ENCODE data around the gene IRAK4. TPM values are rescaled to one million over a fixed set of nuclear protein-coding genes. Genes with fewer than 3 reads are reported as not detected.

IRAK4 gene
- total and polyA plus RNA-seq, 2 donors (not counting 3 experiments of a cell fraction or from before 2014, with no cell fraction given): 10.8 to 13.1 TPM

- no peak for DNase-seq (ENCODE audit: low read depth, low spot score)
- no peak for FAIRE-seq
- no peak for TF ChIP-seq CTCF (IDR thresholded peaks at IDR 0.05; ENCODE audit: extremely low read depth in 1 of 2, insufficient read depth in 1 of 2, low read depth in 1 of 2, low read length in 2 of 2)
- no peak for TF ChIP-seq POLR2AphosphoS5 (IDR thresholded peaks at IDR 0.05; ENCODE audit: insufficient read depth, low read depth, low read length)
- no peak for TF ChIP-seq FOS (IDR thresholded peaks at IDR 0.05; ENCODE audit: borderline replicate concordance, insufficient read depth, low read length)
- no peak for TF ChIP-seq MAX (IDR thresholded peaks at IDR 0.05; ENCODE audit: insufficient read depth, insufficient read length)
- no peak for TF ChIP-seq MYC (IDR thresholded peaks at IDR 0.05; ENCODE audit: low read depth, low read length)
- no peak for TF ChIP-seq EZH2 (IDR thresholded peaks at IDR 0.05; ENCODE audit: borderline replicate concordance, low read depth, low read length, severe bottlenecking)
- TF ChIP-seq GATA2 (IDR thresholded peaks at IDR 0.05; ENCODE audit: insufficient read depth, insufficient read length, low read depth, low read length): no peak
- TF ChIP-seq JUN (IDR thresholded peaks at IDR 0.05; ENCODE audit: borderline replicate concordance, insufficient read depth, insufficient read length, low read depth): no peak
- no peak for TF ChIP-seq POLR2A (IDR thresholded peaks at IDR 0.05; ENCODE audit: low read depth, low read length)
- H3K9me1 ChIP-seq (replicated peaks; ENCODE audit: control insufficient read depth, extremely low read depth, insufficient read depth, low read length): no peaks in the 10 kb centered on the region
- H3K9ac ChIP-seq (replicated peaks; ENCODE audit: extremely low read depth, insufficient read depth, low read length): no peak overlapping the region
- H4K20me1 ChIP-seq (replicated peaks; ENCODE audit: control insufficient read depth, extremely low read depth, insufficient read depth, low read length): no peaks in the 10 kb centered on the region
- no peak overlapping the region for H2AFZ ChIP-seq (ENCODE audit: low read depth, low read length)
- H3K79me2 ChIP-seq (ENCODE audit: control insufficient read depth, insufficient read depth, low read length): no peaks in the 10 kb centered on the region
- no peaks in the 10 kb centered on the region for H3K27me3 ChIP-seq (ENCODE audit: control insufficient read depth in 2 of 2, insufficient read depth in 2 of 2, low read length in 2 of 2)
- BruUV-seq (replicated peaks): no TSS peak
- no peak overlapping the region for H3K27ac ChIP-seq (ENCODE audit: insufficient read depth, low read depth, low read length)
- H3K4me3 ChIP-seq (replicated peaks in 1 of 3; ENCODE audit: insufficient read depth in 1 of 3, low read depth in 1 of 3, low read length in 3 of 3): no peak overlapping the region
- CTCF ChIA-PET: interaction anchor here (1.0 kb wide), 1 partner anchor 9 kb away, joined by 4 read pairs; no protein-coding TSS in a partner anchor
- no peaks in the 10 kb centered on the region for H3K4me1 ChIP-seq (ENCODE audit: control insufficient read depth, extremely low read depth, insufficient read depth, low read length)
- intact Hi-C loops (cut with micrococcal nuclease): no loop called here
- no peak overlapping the region for H3K4me2 ChIP-seq (ENCODE audit: insufficient read depth, low read length)
- dilution Hi-C loops (cut with MboI; ENCODE audit: extremely low pct_ligation_motif_present, low sequenced_read_pairs): no loop called here
- POLR2A ChIA-PET: no interaction called here
- H3K9me3 ChIP-seq (replicated peaks; ENCODE audit: control insufficient read depth, insufficient read depth, low read length): no peaks in the 10 kb centered on the region
- peaks cover 0 to 2% of the 10 kb centered on the region in 2 experiments for H3K36me3 ChIP-seq (ENCODE audit: control insufficient read depth in 2 of 2, extremely low read depth in 1 of 2, insufficient read depth in 2 of 2, low read length in 2 of 2)
These were observed 7.5 kb downstream of the IRAK4 start for GRCh38 chr12:43766291-43766690.
